Neuronal stem cell (in vitro differentiated cells): ENCODE data around the gene PCDH8.
A peak's percentile ranks its signal among the peaks of the same experiment; 100 is the strongest.

Experiments used
- DNase-seq: peaks from one replicate; pipeline ENCODE4 v3.0.0-alpha.2; 2013; ENCODE audit warnings: low spot score
- H2AFZ ChIP-seq: one replicate; pipeline ENCODE4 v1.6.1; 2013; ENCODE audit warnings: mild to moderate bottlenecking, low read length, inconsistent platforms
- H2AK5ac ChIP-seq: 2 replicates; pipeline ENCODE4 v1.6.1; 2013; ENCODE audit warnings: low read depth, mild to moderate bottlenecking, inconsistent platforms, low read length, moderate library complexity, mixed read lengths
- H2BK120ac ChIP-seq: 2 replicates; pipeline ENCODE4 v1.6.1; 2013; ENCODE audit warnings: low read depth, mild to moderate bottlenecking, inconsistent platforms, low read length, moderate library complexity, mixed read lengths
- H2BK12ac ChIP-seq: one replicate; pipeline ENCODE4 v1.6.1; 2013; ENCODE audit warnings: low read length, inconsistent platforms
- H2BK15ac ChIP-seq: 2 replicates; pipeline ENCODE4 v1.6.1; 2013; ENCODE audit warnings: mild to moderate bottlenecking, low read length, inconsistent platforms, mixed read lengths
- H2BK5ac ChIP-seq: one replicate; pipeline ENCODE4 v1.6.1; 2013; ENCODE audit warnings: inconsistent platforms, mild to moderate bottlenecking, low read length, moderate library complexity
- H3K14ac ChIP-seq: one replicate; pipeline ENCODE4 v1.6.1; 2013; ENCODE audit warnings: low read length, inconsistent platforms
- H3K18ac ChIP-seq: 2 replicates; pipeline ENCODE4 v1.6.1; 2013; ENCODE audit warnings: low read length, inconsistent platforms
- H3K23ac ChIP-seq: 2 replicates; pipeline ENCODE4 v1.6.1; 2013; ENCODE audit warnings: low read depth, mild to moderate bottlenecking, mixed read lengths, low read length, inconsistent platforms; ENCODE audit not compliant: poor library complexity
- H3K27ac ChIP-seq: replicated peaks from 3 replicates; pipeline ENCODE4 v1.5.1; 2013; ENCODE audit warnings: low read length, inconsistent platforms
- H3K27me3 ChIP-seq, 3 experiments: 2 replicates each; pipeline ENCODE4 v1.6.1; 2013; ENCODE audit warnings: low read length in 3 of 3, mild to moderate bottlenecking in 2 of 3, inconsistent platforms in 1 of 3, low read depth in 1 of 3, mixed read lengths in 1 of 3, moderate library complexity in 1 of 3; ENCODE audit not compliant: control insufficient read depth in 3 of 3, insufficient read depth in 3 of 3
- H3K36me3 ChIP-seq, 2 donors: replicated peaks in 1 of 2; 2 replicates each; pipeline ENCODE4 v1.6.1; 2013; ENCODE audit warnings: low read length in 2 of 2; ENCODE audit not compliant: control insufficient read depth in 2 of 2, insufficient read depth in 2 of 2
- H3K4ac ChIP-seq: 2 replicates; pipeline ENCODE4 v1.6.1; 2013; ENCODE audit warnings: inconsistent platforms, mild to moderate bottlenecking, low read length, moderate library complexity
- H3K4me1 ChIP-seq, 2 donors: 1 replicate in 1 of 2; 2 replicates in 1 of 2; pipeline ENCODE4 v1.6.1; 2013; ENCODE audit warnings: low read length in 2 of 2, low read depth in 1 of 2; ENCODE audit not compliant: control insufficient read depth in 2 of 2, insufficient read depth in 1 of 2
- H3K4me2 ChIP-seq: one replicate; pipeline ENCODE4 v1.6.1; 2013; ENCODE audit warnings: mild to moderate bottlenecking, low read length, inconsistent platforms; ENCODE audit not compliant: insufficient read depth, poor library complexity, severe bottlenecking
- H3K4me3 ChIP-seq, 2 donors: 2 replicates each; pipeline ENCODE4 v1.5.1; 2013; ENCODE audit warnings: low read length in 2 of 2, mild to moderate bottlenecking in 2 of 2, inconsistent platforms in 1 of 2, moderate library complexity in 1 of 2
- H3K79me1 ChIP-seq: one replicate; pipeline ENCODE4 v1.6.1; 2013; ENCODE audit warnings: low read depth, mild to moderate bottlenecking, inconsistent platforms, low read length, moderate library complexity
- H3K9ac ChIP-seq: one replicate; pipeline ENCODE4 v1.6.1; 2013; ENCODE audit warnings: mild to moderate bottlenecking, low read depth, low read length, inconsistent platforms; ENCODE audit not compliant: poor library complexity
- H3K9me3 ChIP-seq, 2 donors: replicated peaks in 1 of 2; 2 replicates each; pipeline versions ENCODE3 to v1.6.1; 2013; ENCODE audit warnings: low read length in 2 of 2, mild to moderate bottlenecking in 2 of 2, inconsistent platforms in 1 of 2, low read depth in 1 of 2, mixed read lengths in 1 of 2, moderate library complexity in 1 of 2; ENCODE audit not compliant: control insufficient read depth in 2 of 2, insufficient read depth in 1 of 2
- H4K8ac ChIP-seq: one replicate; pipeline ENCODE4 v1.6.1; 2013; ENCODE audit warnings: low read depth, mild to moderate bottlenecking, inconsistent platforms, low read length, moderate library complexity
- H4K91ac ChIP-seq: one replicate; pipeline ENCODE4 v1.6.1; 2013; ENCODE audit warnings: low read length, low read depth, mild to moderate bottlenecking, inconsistent platforms; ENCODE audit not compliant: poor library complexity
- WGBS, 2 donors: extraction: QIAGEN DNeasy Blood & Tissue Kit; methylation state at CpG; one replicate each; pipeline ENCODE4 v1.1.7; 2013; ENCODE audit warnings: missing lambda C conversion rate in 2 of 2, mixed read lengths in 1 of 2; ENCODE audit not compliant: insufficient read length in 2 of 2, insufficient replicate concordance in 1 of 2; ENCODE audit errors: extremely low coverage in 2 of 2; 5-methylcytosine and 5-hydroxymethylcytosine counted together

Gene PCDH8

DNA sequence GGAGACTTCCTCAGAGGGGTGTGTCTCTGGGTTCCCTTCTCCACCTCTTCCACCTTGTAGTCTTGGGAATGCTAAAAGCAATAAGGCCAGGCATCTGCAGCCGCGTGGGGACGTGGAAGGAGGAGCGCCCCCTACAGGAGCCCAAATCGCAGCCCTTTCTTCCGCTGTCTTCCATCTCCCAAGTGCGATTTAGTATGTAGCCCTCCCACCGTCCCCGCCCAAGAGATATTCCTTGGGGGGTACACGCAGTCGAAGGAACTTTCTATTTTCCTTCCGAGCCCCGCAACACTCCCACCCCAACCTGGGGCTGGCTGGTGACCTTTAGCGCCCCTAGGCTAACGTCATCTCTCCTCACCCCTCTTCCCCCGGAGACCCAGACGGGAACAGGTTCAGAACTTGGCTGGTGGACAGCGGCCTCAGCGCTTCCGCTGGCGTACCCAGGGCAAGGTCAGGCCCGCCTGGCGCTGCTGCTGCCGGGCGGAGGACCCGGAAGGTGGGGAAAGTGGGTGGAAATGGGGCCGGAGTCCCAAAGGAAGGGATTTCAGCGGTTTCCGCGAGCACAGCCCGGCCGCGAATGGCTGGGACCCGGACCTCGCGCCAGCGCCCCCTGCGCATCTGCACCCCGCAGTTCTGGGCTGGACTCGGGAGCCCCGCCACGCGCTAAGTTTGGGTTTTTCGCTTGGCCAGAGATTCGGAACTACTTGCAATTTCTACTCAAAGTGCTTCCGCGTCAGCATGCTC is 2.1 kb upstream of the PCDH8 start:
- H3K27me3 ChIP-seq: peaks cover 0 to 72% (median 27%) of the 10 kb centered on the region in 3 experiments
- H3K9me3 ChIP-seq: peaks cover 7 to 21% of the 10 kb centered on the region in 2 donors
- H4K8ac ChIP-seq: no peak overlapping the region
- H2BK5ac ChIP-seq: peak overlapping the region; percentile 91
- peak overlapping the region; percentile 90 for H3K18ac ChIP-seq
- DNase-seq: peak; percentile 87
- H3K23ac ChIP-seq: peak overlapping the region; percentile 86
- H2BK12ac ChIP-seq: no peak overlapping the region
- H3K4ac ChIP-seq: no peak overlapping the region
- H3K4me2 ChIP-seq: peak overlapping the region; percentile 93
- H4K91ac ChIP-seq: no peak overlapping the region
- peak overlapping the region; percentile 73 to 84 for H3K4me3 ChIP-seq
- H3K9ac ChIP-seq: peak overlapping the region; percentile 73
- no peak overlapping the region for H2BK15ac ChIP-seq
- no peaks in the 10 kb centered on the region for H3K79me1 ChIP-seq
- no CpG with 5 or more reads among the region's 47 CpGs for WGBS, 2 donors
- peak overlapping the region; percentile 76 for H2AFZ ChIP-seq
- H3K14ac ChIP-seq: no peak overlapping the region
- H2BK120ac ChIP-seq: no peak overlapping the region
- H2AK5ac ChIP-seq: no peak overlapping the region
- peaks cover 0 to 14% of the 10 kb centered on the region in 2 donors for H3K36me3 ChIP-seq
- peaks cover 17 to 23% of the 10 kb centered on the region in 2 donors for H3K4me1 ChIP-seq
- peak overlapping the region; percentile 83 for H3K27ac ChIP-seq

DNA sequence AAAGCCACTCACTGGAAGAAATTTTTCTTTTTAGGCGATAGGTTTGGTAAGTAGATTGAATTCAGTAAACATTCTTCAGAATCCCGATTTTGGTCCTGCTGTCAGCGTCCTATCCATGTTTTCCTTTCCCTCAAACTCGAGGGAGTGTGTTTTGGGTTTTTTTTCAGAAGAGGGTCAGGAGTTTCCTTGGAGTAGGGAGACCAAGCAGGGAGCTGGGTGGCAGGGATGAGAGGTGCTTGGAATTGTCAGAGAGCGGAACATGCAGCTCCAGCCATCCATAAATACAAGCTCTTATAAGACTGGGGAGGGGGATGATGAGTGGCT is 1.6 kb upstream of the PCDH8 start:
- H2AFZ ChIP-seq: peak overlapping the region; percentile 76
- WGBS, 2 donors: no CpG with 5 or more reads among the region's 5 CpGs
- H4K91ac ChIP-seq: no peak overlapping the region
- no peak overlapping the region for H3K23ac ChIP-seq
- H3K79me1 ChIP-seq: no peaks in the 10 kb centered on the region
- no peak overlapping the region for H3K14ac ChIP-seq
- H3K4me2 ChIP-seq: no peak overlapping the region
- H2AK5ac ChIP-seq: no peak overlapping the region
- peak overlapping the region in 1 of 2 donors; percentile 73 for H3K4me3 ChIP-seq
- H3K9me3 ChIP-seq: peaks cover 7 to 26% of the 10 kb centered on the region in 2 donors
- H3K18ac ChIP-seq: no peak overlapping the region
- H3K36me3 ChIP-seq: peaks cover 0 to 19% of the 10 kb centered on the region in 2 donors
- H3K4me1 ChIP-seq: peaks cover 17 to 23% of the 10 kb centered on the region in 2 donors
- H2BK5ac ChIP-seq: no peak overlapping the region
- no peak overlapping the region for H2BK15ac ChIP-seq
- no peak overlapping the region for H2BK12ac ChIP-seq
- H4K8ac ChIP-seq: no peak overlapping the region
- no peak overlapping the region for H2BK120ac ChIP-seq
- peaks cover 0 to 72% (median 29%) of the 10 kb centered on the region in 3 experiments for H3K27me3 ChIP-seq
- no peak overlapping the region for H3K9ac ChIP-seq
- no peak overlapping the region for H3K27ac ChIP-seq
- DNase-seq: no peak
- no peak overlapping the region for H3K4ac ChIP-seq

DNA sequence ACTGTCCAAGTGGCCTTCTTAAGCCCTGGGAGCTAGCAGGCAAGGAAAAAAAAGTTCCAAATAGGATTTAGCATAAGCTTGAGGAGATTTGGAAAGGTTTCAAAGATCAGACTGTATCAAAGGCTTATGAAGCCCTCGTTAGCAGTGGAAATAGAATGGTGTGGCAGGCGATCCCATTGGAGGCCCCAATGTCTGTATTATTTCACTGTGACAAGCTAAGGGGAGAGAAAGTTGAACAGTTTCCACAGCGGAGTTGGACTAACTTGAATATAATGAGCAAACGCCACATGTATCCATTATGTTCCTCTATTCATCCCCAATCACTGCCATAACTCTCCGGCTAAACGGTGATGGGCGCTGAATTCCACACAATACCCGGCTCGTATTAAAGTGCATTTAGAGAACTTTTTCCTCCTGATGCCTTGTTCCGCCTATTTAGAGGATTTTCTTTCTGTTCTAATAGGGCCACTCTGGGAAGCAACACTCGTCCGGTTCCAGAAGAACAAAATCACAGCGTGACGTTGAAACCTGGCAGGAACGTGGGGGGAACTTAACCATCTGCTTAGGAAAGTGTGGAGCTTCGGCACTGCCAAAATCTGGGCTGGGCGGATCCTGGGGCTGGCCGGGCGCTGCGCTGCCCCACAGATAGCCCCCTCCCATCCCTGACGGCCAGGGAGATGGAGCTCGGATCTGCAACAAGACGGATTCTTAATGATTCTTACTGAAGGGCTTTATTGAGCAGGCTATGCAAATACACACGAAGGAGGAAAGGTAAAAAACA is 1.0 kb upstream of the PCDH8 start:
- Histone ChIP-seq H3K27me3 (peaks cover 0 to 74% (median 29%) of the 10 kb centered on the region in 3 experiments), H2AFZ (peak overlapping the region; percentile 76), H2BK12ac (no peak overlapping the region), H4K8ac (no peak overlapping the region), H3K4me1 (peaks cover 17 to 27% of the 10 kb centered on the region in 2 donors), H3K18ac (no peak overlapping the region), H3K4me3 (peak overlapping the region in 1 of 2 donors; percentile 73), H3K9me3 (peaks cover 10 to 32% of the 10 kb centered on the region in 2 donors), H2AK5ac (no peak overlapping the region), H3K14ac (no peak overlapping the region), H2BK5ac (no peak overlapping the region), H3K36me3 (peaks cover 0 to 25% of the 10 kb centered on the region in 2 donors), H4K91ac (no peak overlapping the region), H2BK120ac (no peak overlapping the region), H3K23ac (no peak overlapping the region), H3K4me2 (no peak overlapping the region), H2BK15ac (no peak overlapping the region), H3K27ac (no peak overlapping the region), H3K9ac (no peak overlapping the region), H3K79me1 (no peaks in the 10 kb centered on the region), H3K4ac (no peak overlapping the region)
- no peak for DNase-seq
- WGBS, 2 donors: no CpG with 5 or more reads among the region's 24 CpGs
